ENCODE measurements around the gene SMCHD1.

GRCh38 chr18:2827061-2827460 is 171.5 kb downstream of the SMCHD1 start:
- no peak for TF ChIP-seq CTCF (IDR thresholded peaks at IDR 0.05)
- no peak for TF ChIP-seq POLR2A (IDR thresholded peaks at IDR 0.05)
- no peak for TF ChIP-seq EP300 (IDR thresholded peaks at IDR 0.05)

Data from tibial nerve (tissue), 4 donors.